GM19240 (cell line): Measurements from ENCODE around the gene MOSPD3.

Experiments
- DNase-seq: peaks from one replicate; pipeline ENCODE4 v3.0.0; 2011; ENCODE audit warnings: low spot score; ENCODE audit not compliant: insufficient read length

The MOSPD3 gene

DNA sequence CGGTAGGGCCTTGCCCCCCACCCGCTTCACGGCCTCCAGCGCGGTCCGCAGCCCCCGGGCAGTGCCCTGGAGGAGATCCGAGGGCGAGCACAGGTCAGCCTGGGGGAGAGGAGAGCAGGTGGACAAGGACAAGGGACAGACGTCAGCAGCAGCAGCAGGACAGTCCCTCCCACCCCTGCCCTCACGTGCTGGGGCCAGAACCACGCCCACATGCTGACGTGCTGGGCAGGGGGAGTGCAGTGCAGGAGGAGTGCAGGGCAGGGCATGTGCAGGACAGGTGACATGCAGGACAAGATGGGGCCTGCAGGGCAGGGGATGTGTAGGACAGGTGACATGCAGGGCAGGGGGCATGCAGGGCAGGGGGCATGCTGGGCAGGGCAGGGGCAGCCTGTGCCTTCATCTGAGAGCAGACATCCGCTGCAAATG is 37.1 kb upstream of the MOSPD3 start:
- DNase-seq = no peak

GRCh38 chr7:100575746-100576383 is 36.5 kb upstream of the MOSPD3 start:
- no peak for DNase-seq

DNA sequence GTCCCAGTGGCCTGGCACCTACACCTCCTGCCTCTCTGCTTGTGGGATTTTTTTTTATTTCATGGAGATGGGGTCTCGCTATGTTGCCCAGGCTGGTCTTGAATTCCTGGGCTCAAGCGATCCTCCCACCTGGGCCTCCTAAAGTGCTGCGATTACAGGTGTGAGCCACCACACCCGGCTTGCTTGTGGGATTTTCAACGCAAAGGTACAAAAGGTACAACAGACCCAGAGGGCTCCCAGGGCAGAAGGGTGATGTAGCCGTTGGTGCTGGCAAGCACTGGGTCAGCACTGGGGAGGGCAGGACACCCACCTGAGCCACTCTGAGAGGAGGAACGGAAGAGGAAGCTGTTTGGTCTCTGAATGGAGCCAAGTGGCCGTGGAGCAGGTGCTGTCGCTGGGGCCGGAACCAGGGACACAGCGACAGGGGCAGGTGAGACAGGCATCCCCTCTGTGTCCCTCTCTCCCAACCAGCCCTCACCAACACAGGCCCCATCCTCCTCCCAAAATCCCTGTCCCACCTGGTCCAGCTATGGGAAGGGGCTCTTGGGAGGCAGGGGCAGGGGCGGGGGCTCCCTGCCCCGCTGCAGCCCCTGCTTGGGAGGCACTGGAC is 35.9 kb upstream of the MOSPD3 start:
- no peak for DNase-seq

DNA sequence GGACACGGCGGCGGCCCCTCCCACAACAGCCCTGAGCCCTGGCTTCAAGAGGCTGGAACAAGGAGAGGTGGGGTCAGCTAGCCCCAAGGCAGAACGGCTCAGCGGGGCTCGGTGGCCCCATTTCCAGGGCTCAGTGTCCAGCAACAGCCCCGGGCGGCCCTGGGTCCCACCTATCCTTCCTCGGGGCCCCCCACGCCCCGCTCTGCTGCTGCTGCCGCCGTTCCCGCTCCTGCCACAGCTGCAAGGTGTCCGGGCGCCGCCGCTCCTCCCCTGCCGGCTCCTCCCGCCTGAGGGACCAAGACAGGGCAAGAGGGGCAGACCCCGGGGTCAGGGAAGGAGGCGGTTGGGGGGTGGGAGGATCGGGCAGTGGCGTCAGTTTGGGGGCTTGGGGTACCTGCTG is 35.2 kb upstream of the MOSPD3 start:
- DNase-seq = no peak

DNA sequence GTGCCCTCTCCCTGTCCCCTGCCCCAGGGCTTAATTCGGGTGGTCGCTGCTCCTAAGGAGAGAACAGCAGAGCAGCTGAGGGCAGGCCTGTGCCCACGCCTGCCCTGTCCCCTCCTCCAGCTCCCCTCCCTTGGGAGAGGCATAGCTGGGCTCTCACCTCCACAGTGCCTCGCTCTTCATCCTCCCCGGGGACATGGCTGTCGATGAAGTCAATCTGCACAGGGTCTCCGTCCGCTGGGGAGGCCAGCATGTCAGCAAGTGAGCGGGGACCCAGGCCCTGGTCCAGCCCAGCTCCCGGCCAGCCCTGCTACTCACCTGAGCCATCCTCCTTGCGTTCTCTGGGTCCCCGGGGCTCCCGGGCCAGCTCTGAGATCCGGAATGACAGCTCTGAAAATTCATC is 34.8 kb upstream of the MOSPD3 start:
- no peak for DNase-seq

DNA sequence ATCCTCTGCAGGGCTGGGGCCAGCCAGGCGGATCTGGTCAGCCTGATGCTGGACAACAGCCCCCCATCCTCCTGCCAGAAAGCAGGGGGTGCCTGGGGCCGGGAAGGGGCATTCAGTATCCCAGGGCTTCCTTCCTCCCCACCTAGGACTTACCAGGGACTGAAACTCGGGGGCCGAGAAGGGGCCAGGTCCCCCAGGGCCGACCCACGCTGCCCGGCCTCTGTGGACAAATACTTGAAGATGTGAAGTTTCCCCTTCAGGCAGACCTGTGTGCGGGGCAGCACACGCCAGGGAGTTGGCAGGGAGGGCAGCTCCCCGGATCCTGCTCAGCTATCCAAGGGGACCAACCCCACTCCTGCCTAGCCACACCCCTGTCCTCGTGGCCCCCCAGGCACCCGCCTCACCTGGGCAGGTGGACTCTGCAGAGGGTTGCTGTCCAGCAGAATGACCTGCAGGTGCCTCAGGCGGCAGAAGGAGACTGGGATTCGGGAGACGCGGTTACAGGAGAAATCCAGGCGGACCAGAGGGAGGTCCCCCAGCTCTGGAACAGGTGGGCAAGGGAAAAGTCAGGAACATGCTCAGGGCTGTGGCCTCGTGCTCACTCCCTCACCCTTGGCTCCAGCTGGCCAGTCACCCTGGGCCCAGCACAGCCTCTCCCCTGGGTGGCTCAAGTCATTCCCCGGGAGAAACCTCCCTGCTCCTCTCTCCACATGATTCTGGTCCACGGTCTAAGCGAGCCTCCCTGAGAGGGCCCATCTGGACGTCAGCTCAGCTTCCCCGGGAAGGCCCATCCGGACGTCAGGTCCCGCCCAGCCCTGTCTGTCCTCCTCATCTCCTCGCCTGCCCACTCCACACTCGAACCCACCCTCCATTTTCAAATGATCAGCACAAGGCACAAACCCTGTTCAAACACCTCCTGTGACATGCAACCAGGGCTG is 33.8 kb upstream of the MOSPD3 start:
- DNase-seq = no peak

DNA sequence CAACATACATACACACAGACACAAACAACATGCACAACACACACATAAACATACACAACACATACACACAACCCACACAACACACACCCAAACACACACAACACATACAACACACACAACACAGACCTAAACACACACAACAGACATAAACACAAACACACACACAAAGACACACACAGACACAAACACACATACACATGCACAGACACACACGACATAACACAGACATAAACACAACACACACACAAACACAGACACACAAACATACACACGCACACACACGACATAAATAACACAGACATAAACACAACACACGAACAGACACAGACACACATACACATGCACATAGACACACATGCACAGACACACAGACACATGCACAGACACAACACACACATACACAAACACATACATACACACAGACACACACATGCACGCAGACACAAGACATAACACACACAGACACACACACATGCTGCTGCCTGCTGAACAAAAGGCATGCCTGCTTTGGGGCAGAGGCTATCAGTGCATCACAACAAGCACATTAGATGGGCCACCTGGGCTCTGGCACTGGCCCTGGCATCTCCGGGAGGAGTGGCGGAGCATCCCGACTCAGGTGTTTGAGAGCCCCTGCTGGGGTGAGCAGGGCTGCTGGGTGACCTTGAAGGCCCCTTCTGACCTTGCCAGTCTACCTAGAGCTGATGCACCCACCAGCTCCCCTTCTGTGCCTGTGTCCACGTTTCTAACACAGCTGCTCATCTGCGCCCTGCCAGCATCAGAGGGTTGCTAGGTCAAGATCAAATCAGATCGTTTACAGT is 31.7 kb upstream of the MOSPD3 start:
- no peak for DNase-seq

GRCh38 chr7:100582041-100582579 is 30.2 kb upstream of the MOSPD3 start:
- no peak for DNase-seq

DNA sequence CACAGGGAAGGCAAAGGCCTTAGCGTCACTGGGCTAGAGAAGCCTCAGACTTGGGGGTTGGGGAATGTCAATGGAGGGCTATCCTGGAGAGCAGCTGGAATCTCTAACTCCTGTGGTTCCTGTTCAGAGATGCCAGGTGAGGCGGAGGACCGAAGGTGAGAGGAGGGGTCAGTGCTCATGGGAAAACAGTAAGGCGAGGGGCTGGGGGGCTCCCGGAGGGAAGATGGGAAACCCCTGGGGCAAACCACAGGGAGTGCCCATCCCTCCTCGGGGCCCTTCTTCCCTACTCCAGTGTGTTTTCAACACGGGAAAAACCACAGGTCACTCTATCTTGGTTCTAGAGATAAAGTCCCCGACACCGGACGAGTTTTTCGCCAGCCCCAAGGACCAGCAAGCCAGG is 29.7 kb upstream of the MOSPD3 start:
- no peak for DNase-seq

DNA sequence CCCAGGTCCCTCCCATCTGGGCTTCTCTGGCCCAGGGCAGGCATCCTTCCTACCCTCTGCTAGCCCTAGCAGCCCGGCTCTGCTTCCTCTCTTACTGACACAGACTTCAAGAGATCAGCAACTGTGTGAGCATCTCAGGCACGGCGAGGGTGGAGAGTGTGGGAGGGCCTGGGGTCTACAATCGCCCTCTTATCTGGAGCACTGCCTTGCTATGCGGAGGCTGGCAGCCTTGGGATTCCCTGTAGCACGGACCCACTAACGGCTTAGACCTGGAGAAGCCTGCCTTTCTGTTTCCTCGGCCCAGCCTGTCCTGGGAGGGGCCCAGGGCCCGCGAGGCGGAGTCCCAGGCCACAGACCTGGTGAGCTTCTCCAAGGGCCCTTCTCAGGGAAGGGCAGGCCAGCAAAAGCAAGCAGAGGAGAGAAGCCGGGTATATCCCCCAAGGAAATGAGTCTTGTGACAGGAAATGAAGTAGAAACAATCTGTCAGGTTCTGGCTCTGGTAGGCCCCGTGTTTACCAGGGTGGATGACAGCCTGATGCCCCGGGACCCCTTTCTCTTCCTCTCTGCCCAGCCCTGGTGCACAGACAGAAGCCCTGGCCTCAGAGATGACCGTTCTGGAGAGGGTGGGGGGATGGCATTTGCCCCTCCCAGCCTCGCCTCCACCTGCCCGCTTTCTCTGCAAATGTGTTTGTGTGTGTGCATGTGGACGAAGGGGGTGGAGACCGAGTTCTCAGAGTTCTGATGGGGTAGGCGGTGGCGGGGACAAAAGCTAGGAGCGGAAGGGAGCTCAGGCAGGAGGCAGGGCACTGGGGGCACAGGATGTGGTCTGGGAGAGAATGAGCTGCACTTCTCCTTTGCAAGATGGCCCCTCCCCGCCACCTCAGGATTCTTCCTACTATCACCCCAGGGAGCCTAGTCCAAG is 28.9 kb upstream of the MOSPD3 start:
- no peak for DNase-seq

DNA sequence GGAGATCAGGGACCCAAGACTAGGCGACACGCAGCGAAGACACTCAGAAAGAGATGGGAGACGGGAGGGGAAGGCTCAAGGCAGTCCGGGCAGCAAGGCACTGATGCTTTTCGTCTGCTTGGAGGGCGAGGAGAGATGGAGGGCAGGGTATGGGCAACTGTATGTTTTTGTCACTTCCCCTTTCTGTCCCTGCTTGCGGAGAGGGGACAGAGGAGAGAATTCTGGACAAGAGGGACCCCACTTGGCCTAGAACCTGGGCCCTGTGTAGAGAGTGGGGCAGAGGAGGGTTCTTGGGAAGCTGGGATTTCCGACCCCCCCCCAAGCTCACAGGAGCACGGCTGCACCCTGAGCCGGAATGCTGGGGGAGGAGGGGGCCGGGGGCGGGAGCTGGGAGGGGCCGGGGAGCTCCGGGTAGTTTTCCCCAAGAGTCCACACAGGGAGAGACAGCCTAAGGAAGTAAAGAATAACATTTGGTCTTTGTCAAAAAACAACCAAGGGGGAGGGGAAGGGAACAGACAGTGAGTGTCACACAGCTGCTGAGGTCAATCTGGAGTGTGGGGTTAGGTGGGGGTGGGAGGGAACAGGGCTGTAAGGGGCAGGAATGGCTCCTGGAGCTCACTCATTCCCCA is 28.2 kb upstream of the MOSPD3 start:
- DNase-seq = no peak

GRCh38 chr7:100584683-100585510 is 27.4 kb upstream of the MOSPD3 start:
- DNase-seq = no peak

DNA sequence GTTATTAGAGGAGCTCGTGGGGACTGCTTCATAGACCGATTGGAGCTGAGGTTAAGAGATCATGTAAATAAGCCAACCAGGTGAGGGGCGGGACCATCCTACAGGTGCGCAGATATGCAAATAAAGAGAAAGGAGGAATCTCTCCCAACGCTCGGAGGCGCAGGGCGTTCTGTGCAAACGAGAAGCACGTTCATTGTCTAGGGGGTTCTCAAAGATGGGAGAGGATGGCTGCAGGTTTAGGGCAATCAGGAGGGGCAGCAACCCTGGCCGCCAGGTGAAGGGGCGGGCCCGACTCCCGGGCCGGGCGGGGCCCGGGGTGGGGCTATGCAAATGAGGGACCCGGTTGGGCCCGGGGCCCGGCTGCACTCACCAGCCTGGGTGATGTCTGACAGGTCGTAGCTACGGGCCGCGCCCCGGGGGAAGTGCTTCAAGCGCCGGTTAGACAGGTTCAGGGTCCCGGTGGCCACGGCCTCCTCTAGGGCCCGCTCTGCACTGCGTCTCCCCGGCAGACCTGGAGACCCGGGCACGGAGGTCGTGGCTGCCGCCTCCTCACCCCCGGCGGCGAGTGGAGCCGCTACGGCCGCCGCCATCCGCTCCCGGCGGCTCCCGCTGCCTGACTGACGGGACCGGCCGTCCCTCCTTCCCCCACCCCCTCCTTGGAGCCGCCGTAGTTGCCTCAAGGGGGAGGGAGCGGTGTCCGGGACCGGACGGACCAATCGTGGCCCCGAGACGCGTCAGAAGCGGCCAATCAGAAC is 26.7 kb upstream of the MOSPD3 start, which contains the start of gene LRCH4:
Gene LRCH4 (minus strand): TSS at position 619 of the 755 bp plus-strand sequence. CDS start 29 bp downstream, at position 590.
- no peak for DNase-seq

GRCh38 chr7:100586266-100587025 is 25.9 kb upstream of the MOSPD3 start, which contains the start of gene FBXO24:
FBXO24 (plus strand) TSS chr7:100586328; CDS start chr7:100586626, 298 bp downstream.
- peak; percentile 99 for DNase-seq

DNA sequence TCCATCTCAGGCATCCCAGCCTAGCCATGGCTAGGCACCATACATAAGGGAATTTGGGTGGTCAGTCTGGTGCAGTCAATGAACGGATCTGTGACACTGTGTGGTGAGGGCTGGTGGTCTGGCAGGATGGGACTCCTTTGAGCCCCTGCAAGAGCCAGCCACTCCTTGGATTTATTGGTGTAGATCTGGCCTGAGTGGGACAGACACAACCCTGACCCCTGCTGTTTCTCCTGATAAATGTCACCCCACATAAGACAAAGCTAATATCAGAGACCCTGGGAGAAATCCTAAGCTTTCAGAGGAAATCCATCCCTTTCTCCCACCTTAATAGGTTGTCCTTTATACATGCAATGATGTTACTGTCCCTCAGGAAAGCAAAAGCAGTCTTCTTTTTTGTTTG is 23.9 kb upstream of the MOSPD3 start:
- DNase-seq = no peak

GRCh38 chr7:100589341-100589947 is 22.9 kb upstream of the MOSPD3 start:
- no peak for DNase-seq
